CD4-positive, alpha-beta T cell (primary cell): ENCODE measurements around the gene PROSER2. TPM values are rescaled to one million over a fixed set of nuclear protein-coding genes. Genes with fewer than 3 reads are reported as not detected.

ENCODE experiments used
- ATAC-seq: fragments of 200-7000 bp; cut with Tn5 transposase; one replicate; pipeline ENCODE4 v1.10.0; 2022; ENCODE audit warnings: mild to moderate bottlenecking; ENCODE audit not compliant: poor library complexity
- CTCF ChIA-PET: fragments of 350-600 bp; sonication (Branson Sonifier 250); formaldehyde crosslinking; loops from one replicate; lab custom pipeline; 2021; ENCODE audit warnings: antibody characterized with exemption, inconsistent platforms; lab: Charles Lee
- POLR2A ChIA-PET: fragments of 350-600 bp; sonication (Branson Sonifier 250); formaldehyde crosslinking; loops from one replicate; lab custom pipeline; 2021; ENCODE audit warnings: antibody characterized with exemption, inconsistent platforms; lab: Charles Lee
- DNase-seq, 14 experiments: peaks; one replicate each; pipeline ENCODE4 v3.0.0-alpha.2; 2013 to 2020; ENCODE audit warnings: mixed read lengths in 2 of 14
- H3K27ac ChIP-seq, 2 donors: one replicate each; pipeline versions ENCODE4 v1.5.1 to v1.7.0; 2013; ENCODE audit warnings: low read length in 2 of 2, low read depth in 1 of 2, mild to moderate bottlenecking in 1 of 2
- H3K27me3 ChIP-seq, 2 experiments: 1 replicate in 1 of 2; 2 replicates in 1 of 2; pipeline versions ENCODE4 v1.6.1 to v1.7.0; 2013; ENCODE audit warnings: low read length in 2 of 2, control low read depth in 1 of 2, mild to moderate bottlenecking in 1 of 2, moderate library complexity in 1 of 2; ENCODE audit not compliant: insufficient read depth in 2 of 2, control insufficient read depth in 1 of 2
- H3K36me3 ChIP-seq: one replicate; pipeline ENCODE4 v1.6.1; 2013; ENCODE audit warnings: low read length, control low read depth; ENCODE audit not compliant: insufficient read depth
- H3K4me1 ChIP-seq: one replicate; pipeline ENCODE4 v1.6.1; 2013; ENCODE audit warnings: low read length, control low read depth; ENCODE audit not compliant: insufficient read depth
- H3K4me3 ChIP-seq: one replicate; pipeline ENCODE4 v1.5.1; 2013; ENCODE audit warnings: mild to moderate bottlenecking, low read length, moderate library complexity
- H3K9me3 ChIP-seq, 2 experiments: 1 replicate in 1 of 2; 2 replicates in 1 of 2; pipeline versions ENCODE4 v1.6.1 to v1.7.0; 2013; ENCODE audit warnings: low read length in 2 of 2, mild to moderate bottlenecking in 2 of 2, control low read depth in 1 of 2, moderate library complexity in 1 of 2; ENCODE audit not compliant: control insufficient read depth in 1 of 2, insufficient read depth in 1 of 2
- H3K27ac Mint-ChIP-seq: one replicate; pipeline ENCODE4 v1.8.0; 2020; ENCODE audit warnings: mixed read lengths
- H3K27me3 Mint-ChIP-seq: one replicate; pipeline ENCODE4 v1.8.0; 2021; ENCODE audit warnings: mixed read lengths
- H3K36me3 Mint-ChIP-seq: one replicate; pipeline ENCODE4 v1.8.0; 2021; ENCODE audit warnings: low read depth, mixed read lengths
- H3K4me1 Mint-ChIP-seq: one replicate; pipeline ENCODE4 v1.8.0; 2021; ENCODE audit warnings: low read depth, mixed read lengths
- H3K4me3 Mint-ChIP-seq: one replicate; pipeline ENCODE4 v1.8.0; 2020; ENCODE audit warnings: mild to moderate bottlenecking, mixed read lengths
- H3K9me3 Mint-ChIP-seq: one replicate; pipeline ENCODE4 v1.8.0; 2020; ENCODE audit warnings: mixed read lengths
- intact Hi-C, 2 experiments: fragments of 100-400 bp; cut with DNase I in 1 of 2; cut with micrococcal nuclease in 1 of 2; formaldehyde crosslinking; loops; one replicate each; pipeline versions ENCODE4 v1.15.1 to v1.9.0; 2023 to 2025; cut with DNase I, micrococcal nuclease
- polyA plus RNA-seq, 2 donors: library from polyadenylated mRNA; unstranded; fragments of 120-200 nt; gene quantifications; one replicate each; pipeline ENCODE4 v1.2.1, GENCODE V29; 2013
- total RNA-seq, 174 experiments: library from RNA in 2 of 174; stranded (reverse) in 2 of 174; gene quantifications; one replicate each; pipeline ENCODE4 v1.2.3 and lab custom pipeline; 2021 to 2026
- TF ChIP-seq, protein P1 (sequence below): fragments of 200-600 bp; IDR thresholded peaks from one replicate; pipeline ENCODE4 v1.8.0; 2022; ENCODE audit warnings: antibody characterized with exemption, mild to moderate bottlenecking

Gene PROSER2, protein sequence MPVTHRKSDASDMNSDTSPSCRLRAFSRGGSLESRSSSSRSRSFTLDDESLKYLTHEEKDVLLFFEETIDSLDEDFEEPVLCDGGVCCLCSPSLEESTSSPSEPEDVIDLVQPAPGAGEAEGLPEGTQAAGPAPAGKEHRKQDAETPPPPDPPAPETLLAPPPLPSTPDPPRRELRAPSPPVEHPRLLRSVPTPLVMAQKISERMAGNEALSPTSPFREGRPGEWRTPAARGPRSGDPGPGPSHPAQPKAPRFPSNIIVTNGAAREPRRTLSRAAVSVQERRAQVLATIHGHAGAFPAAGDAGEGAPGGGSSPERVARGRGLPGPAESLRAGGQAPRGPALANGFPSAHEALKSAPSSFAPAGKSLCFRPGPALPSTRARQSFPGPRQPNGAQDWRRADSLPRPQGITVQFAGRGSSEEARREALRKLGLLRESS
- total RNA-seq (1 to 10 TPM; 1.1 TPM), total RNA-seq (lab: John Stamatoyannopoulos, UW) (0.38 to 8.6 (median 1.7) reads per million in 172 experiments)
- polyA plus RNA-seq (2013, experiment 1 of 2), result 1.3 TPM
- 1.3 TPM for polyA plus RNA-seq (2013, experiment 2 of 2)

DNA sequence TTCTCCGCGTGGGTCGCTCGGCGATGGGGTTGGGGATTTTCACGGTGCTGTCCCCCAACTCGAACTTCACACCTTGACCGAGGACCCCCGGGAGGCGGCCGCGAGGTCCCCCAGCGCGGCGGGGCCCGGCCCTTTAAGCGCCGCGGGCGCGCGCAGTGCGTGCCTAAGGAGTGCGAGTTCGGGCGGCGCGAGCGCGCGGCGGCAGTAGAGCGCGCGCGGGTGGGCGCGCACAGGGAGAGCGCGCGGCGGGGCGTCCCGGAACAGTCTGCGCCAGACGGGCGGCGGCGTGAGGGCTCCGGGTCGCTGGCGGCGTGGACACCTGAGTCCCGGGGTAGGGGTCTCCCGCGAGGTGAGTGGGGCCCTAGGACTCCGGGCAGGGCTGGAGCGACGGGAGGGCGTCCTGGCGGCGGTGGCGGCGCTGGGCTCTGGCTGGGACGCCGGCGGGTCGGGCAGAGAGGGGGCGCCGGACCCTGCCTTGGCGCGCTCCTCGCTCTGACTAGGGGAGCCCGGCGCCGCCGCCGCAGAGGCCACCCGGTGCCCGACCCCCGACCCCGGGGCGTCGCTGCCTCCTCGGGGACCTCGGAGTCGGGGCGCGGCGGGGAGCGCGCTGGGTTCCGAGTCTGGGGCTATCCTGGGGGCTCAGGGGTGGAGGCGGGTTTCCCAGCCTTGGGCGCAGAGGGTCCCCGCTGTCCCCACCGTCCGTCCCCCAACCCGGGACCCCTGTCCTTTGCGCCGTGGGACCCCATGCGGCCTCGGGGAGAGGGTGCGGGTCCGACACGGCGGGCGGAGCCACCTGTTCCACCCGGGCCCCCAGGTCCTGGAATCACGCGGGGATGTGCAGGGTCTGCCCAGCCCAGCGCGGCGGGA lies at the start of gene PROSER2:
Gene PROSER2, plus strand, starts transcription at position 235 of the 867 bp plus-strand sequence. CDS start 28,722 bp downstream, outside the sequence.
- ATAC-seq (peak; percentile 59), DNase-seq (peak in 10 of 14 experiments; percentile 3 to 72 (median 32))
- Histone ChIP-seq H3K4me3 (peak within 1 kb of the TSS; percentile 55), H3K4me1 (peaks cover 6% of the 10 kb centered on the region), H3K36me3 (no peaks in the 10 kb centered on the region), H3K9me3 (no peaks in the 10 kb centered on the region), H3K27me3 (peaks cover 8 to 27% of the 10 kb centered on the region in 2 experiments), H3K27ac (no peak within 1 kb of the TSS)
- peaks cover 14% of the 10 kb centered on the region for H3K4me1 Mint-ChIP-seq
- peak within 1 kb of the TSS; percentile 89 for H3K4me3 Mint-ChIP-seq
- H3K36me3 Mint-ChIP-seq, result no peaks in the 10 kb centered on the region
- intact Hi-C loops, result no loop called here
- no peaks in the 10 kb centered on the region for H3K9me3 Mint-ChIP-seq
- ChIA-PET CTCF (no interaction called here), POLR2A (no interaction called here)
- peaks cover 60% of the 10 kb centered on the region for H3K27me3 Mint-ChIP-seq
- H3K27ac Mint-ChIP-seq, result no peak within 1 kb of the TSS
- TF ChIP-seq, protein P1, sequence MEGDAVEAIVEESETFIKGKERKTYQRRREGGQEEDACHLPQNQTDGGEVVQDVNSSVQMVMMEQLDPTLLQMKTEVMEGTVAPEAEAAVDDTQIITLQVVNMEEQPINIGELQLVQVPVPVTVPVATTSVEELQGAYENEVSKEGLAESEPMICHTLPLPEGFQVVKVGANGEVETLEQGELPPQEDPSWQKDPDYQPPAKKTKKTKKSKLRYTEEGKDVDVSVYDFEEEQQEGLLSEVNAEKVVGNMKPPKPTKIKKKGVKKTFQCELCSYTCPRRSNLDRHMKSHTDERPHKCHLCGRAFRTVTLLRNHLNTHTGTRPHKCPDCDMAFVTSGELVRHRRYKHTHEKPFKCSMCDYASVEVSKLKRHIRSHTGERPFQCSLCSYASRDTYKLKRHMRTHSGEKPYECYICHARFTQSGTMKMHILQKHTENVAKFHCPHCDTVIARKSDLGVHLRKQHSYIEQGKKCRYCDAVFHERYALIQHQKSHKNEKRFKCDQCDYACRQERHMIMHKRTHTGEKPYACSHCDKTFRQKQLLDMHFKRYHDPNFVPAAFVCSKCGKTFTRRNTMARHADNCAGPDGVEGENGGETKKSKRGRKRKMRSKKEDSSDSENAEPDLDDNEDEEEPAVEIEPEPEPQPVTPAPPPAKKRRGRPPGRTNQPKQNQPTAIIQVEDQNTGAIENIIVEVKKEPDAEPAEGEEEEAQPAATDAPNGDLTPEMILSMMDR, result no peak

- DNase-seq (no peak), ATAC-seq (no peak)
- H3K9me3 Mint-ChIP-seq, result no peaks in the 10 kb centered on the region
- H3K4me3 Mint-ChIP-seq, result no peak overlapping the region
- Histone ChIP-seq H3K9me3 (no peaks in the 10 kb centered on the region), H3K36me3 (no peaks in the 10 kb centered on the region), H3K27me3 (no peaks in the 10 kb centered on the region), H3K27ac (no peak overlapping the region), H3K4me3 (no peak overlapping the region), H3K4me1 (no peaks in the 10 kb centered on the region)
- TF ChIP-seq, protein P1, result no peak
- H3K27me3 Mint-ChIP-seq, result no peaks in the 10 kb centered on the region
- H3K27ac Mint-ChIP-seq, result no peak overlapping the region
- CTCF ChIA-PET, result no interaction called here
- POLR2A ChIA-PET, result no interaction called here
- H3K4me1 Mint-ChIP-seq, result no peaks in the 10 kb centered on the region
- H3K36me3 Mint-ChIP-seq, result no peaks in the 10 kb centered on the region
- intact Hi-C loops, result no loop called here
These were observed 49.3 kb upstream of the PROSER2 start for GRCh38 chr10:11773761-11774441.

DNA sequence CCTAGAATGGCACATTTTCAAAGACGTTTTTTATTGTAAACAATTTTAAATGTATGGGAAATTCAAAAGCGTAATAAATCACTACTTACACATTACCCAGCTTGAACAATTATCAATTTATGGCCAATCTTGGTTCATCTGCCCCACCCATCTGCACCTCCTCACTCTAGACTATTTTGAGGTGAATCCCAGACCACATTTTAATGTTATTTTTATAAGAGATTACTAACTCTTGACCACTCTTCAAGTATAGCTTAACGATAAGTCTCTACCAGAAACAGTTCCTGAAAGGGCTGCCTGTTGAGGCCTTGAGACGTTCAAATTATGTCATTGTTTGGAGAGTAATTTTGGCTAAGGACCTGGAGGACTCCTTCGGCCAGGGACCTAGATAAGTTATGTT lies 47.7 kb upstream of the PROSER2 start:
- no peaks in the 10 kb centered on the region for H3K36me3 ChIP-seq
- no peaks in the 10 kb centered on the region for H3K9me3 ChIP-seq
- H3K9me3 Mint-ChIP-seq, result no peaks in the 10 kb centered on the region
- H3K4me1 Mint-ChIP-seq, result no peaks in the 10 kb centered on the region
- H3K27me3 Mint-ChIP-seq, result no peaks in the 10 kb centered on the region
- H3K4me3 ChIP-seq, result no peak overlapping the region
- POLR2A ChIA-PET, result no interaction called here
- H3K27ac Mint-ChIP-seq, result no peak overlapping the region
- H3K27me3 ChIP-seq, result no peaks in the 10 kb centered on the region
- intact Hi-C loops, result no loop called here
- H3K27ac ChIP-seq, result no peak overlapping the region
- ATAC-seq, result no peak
- DNase-seq, result no peak
- CTCF ChIA-PET, result no interaction called here
- TF ChIP-seq, protein P1, result no peak
- no peaks in the 10 kb centered on the region for H3K36me3 Mint-ChIP-seq
- no peaks in the 10 kb centered on the region for H3K4me1 ChIP-seq
- no peak overlapping the region for H3K4me3 Mint-ChIP-seq
